Body of pancreas (tissue), 4 donors: ENCODE measurements around the gene SERPINB11. TPM values are rescaled to one million over a fixed set of nuclear protein-coding genes. Genes with fewer than 3 reads are reported as not detected.

Experiments used
- ATAC-seq: fragments of 150-250 bp; one replicate; pipeline ENCODE4 v1.9.1; 2016
- DNase-seq, 4 donors: peaks; one replicate each; pipeline ENCODE4 v3.0.0-alpha.2; 2019
- H3K27ac ChIP-seq, 4 donors: fragments of 200-600 bp; sonication (generic); 1 replicate in 3 of 4; 2 replicates in 1 of 4; pipeline versions ENCODE4 v1.5.1 to v1.6.1; 2016 to 2019; ENCODE audit warnings: mild to moderate bottlenecking in 1 of 4, mixed read lengths in 1 of 4, moderate library complexity in 1 of 4
- H3K27me3 ChIP-seq, 2 donors: fragments of 200-600 bp; sonication (generic); one replicate each; pipeline ENCODE4 v1.6.0; 2016; ENCODE audit warnings: mild to moderate bottlenecking in 1 of 2
- H3K36me3 ChIP-seq, 2 donors: fragments of 200-600 bp; sonication (generic); replicated peaks in 1 of 2; 2 replicates each; pipeline ENCODE4 v1.5.1; 2016; ENCODE audit warnings: low read depth in 2 of 2; ENCODE audit not compliant: insufficient read depth in 1 of 2
- H3K4me1 ChIP-seq: fragments of 200-600 bp; sonication (generic); one replicate; pipeline ENCODE4 v1.6.0; 2016
- H3K4me3 ChIP-seq, 2 donors: fragments of 200-600 bp; sonication (generic); 1 replicate in 1 of 2; 2 replicates in 1 of 2; pipeline ENCODE4 v1.5.1; 2016 to 2019
- H3K9me3 ChIP-seq, 3 donors: fragments of 200-600 bp; sonication (generic); 1 replicate in 2 of 3; 2 replicates in 1 of 3; pipeline ENCODE4 v1.5.1; 2016
- POLR2A ChIP-seq, 3 donors: fragments of 450-650 bp; IDR thresholded peaks; one replicate each; pipeline ENCODE4 v1.6.1; 2016; ENCODE audit warnings: antibody characterized with exemption in 3 of 3, mild to moderate bottlenecking in 2 of 3
- WGBS, 2 donors: methylation state at CpG; one replicate each; pipeline ENCODE4 v1.1.5; 2017; 5-methylcytosine and 5-hydroxymethylcytosine counted together
- intact Hi-C: fragments of 100-400 bp; cut with DNase I; formaldehyde crosslinking; loops from one replicate; pipeline ENCODE4 v1.15.1; 2023
- total RNA-seq, 2 donors: library from RNA; depleted of rRNA; stranded (reverse); fragments of >200 nt; gene quantifications; one replicate each; pipeline ENCODE4 v1.1.0, GENCODE V29; 2016
- TF ChIP-seq, protein P1 (sequence below), 7 experiments: fragments of 450-650 bp in 4 of 7; fragments of 200-600 bp in 3 of 7; sonication (generic) in 3 of 7; IDR thresholded peaks; one replicate each; pipeline ENCODE4 v1.5.1; 2016 to 2019; ENCODE audit warnings: antibody characterized with exemption in 7 of 7

Gene SERPINB11
- total RNA-seq, 2 donors from 2014 or later, result not detected

GRCh38 chr18:63683890-63684289 lies 18.9 kb upstream of the SERPINB11 start:
- H3K27me3 ChIP-seq, result no peaks in the 10 kb centered on the region
- no peaks in the 10 kb centered on the region for H3K36me3 ChIP-seq
- H3K27ac ChIP-seq, result no peak overlapping the region
- WGBS, 2 donors, result 61 to 65% methylated on average over 5 of the region's 5 CpGs
- TF ChIP-seq, protein P1, sequence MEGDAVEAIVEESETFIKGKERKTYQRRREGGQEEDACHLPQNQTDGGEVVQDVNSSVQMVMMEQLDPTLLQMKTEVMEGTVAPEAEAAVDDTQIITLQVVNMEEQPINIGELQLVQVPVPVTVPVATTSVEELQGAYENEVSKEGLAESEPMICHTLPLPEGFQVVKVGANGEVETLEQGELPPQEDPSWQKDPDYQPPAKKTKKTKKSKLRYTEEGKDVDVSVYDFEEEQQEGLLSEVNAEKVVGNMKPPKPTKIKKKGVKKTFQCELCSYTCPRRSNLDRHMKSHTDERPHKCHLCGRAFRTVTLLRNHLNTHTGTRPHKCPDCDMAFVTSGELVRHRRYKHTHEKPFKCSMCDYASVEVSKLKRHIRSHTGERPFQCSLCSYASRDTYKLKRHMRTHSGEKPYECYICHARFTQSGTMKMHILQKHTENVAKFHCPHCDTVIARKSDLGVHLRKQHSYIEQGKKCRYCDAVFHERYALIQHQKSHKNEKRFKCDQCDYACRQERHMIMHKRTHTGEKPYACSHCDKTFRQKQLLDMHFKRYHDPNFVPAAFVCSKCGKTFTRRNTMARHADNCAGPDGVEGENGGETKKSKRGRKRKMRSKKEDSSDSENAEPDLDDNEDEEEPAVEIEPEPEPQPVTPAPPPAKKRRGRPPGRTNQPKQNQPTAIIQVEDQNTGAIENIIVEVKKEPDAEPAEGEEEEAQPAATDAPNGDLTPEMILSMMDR (IDR thresholded peaks at IDR 0.05), result no peak
- TF ChIP-seq POLR2A (IDR thresholded peaks at IDR 0.05), result no peak
- DNase-seq (no peak), ATAC-seq (no peak)
- no peak overlapping the region for H3K4me3 ChIP-seq
- H3K4me1 ChIP-seq, result peaks cover 19% of the 10 kb centered on the region
- no peaks in the 10 kb centered on the region for H3K9me3 ChIP-seq
- intact Hi-C loops, result no loop called here

DNA sequence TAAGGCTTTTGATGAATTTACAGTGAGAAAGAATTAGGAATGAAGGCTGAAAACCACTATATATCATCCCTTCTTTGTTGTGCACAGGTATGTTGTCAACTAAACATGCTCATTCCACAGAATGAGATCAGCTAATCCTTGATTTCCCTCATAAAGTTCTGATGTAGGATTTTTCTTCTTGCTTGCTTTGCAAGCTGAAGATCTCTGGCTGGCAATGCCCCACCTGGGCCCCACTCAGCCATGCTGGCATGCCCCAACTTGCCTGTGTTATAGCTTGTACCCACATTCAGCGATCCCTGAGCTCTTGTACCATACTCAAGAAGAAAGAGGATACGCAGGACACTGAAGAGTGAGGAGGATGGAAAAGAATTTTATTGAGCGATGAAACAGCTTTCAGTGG lies 18.0 kb upstream of the SERPINB11 start:
- Histone ChIP-seq H3K27ac (no peak overlapping the region), H3K4me1 (peaks cover 19% of the 10 kb centered on the region), H3K36me3 (no peaks in the 10 kb centered on the region), H3K9me3 (no peaks in the 10 kb centered on the region), H3K27me3 (no peaks in the 10 kb centered on the region), H3K4me3 (no peak overlapping the region)
- intact Hi-C loops, result no loop called here
- ATAC-seq (no peak), DNase-seq (no peak)
- TF ChIP-seq POLR2A (IDR thresholded peaks at IDR 0.05), result no peak
- TF ChIP-seq, protein P1 (IDR thresholded peaks at IDR 0.05), result no peak
- 91 to 97% methylated on average over 3 of the region's 3 CpGs for WGBS, 2 donors

- 41% methylated on average over 2 of the region's 2 CpGs for WGBS, 2 donors
- Histone ChIP-seq H3K36me3 (no peaks in the 10 kb centered on the region), H3K4me1 (peaks cover 11% of the 10 kb centered on the region), H3K27me3 (no peaks in the 10 kb centered on the region), H3K9me3 (no peaks in the 10 kb centered on the region), H3K27ac (no peak overlapping the region), H3K4me3 (no peak overlapping the region)
- DNase-seq (no peak), ATAC-seq (no peak)
- no peak for TF ChIP-seq POLR2A (IDR thresholded peaks at IDR 0.05)
- TF ChIP-seq, protein P1 (IDR thresholded peaks at IDR 0.05), result no peak
- intact Hi-C loops, result no loop called here
Observed at GRCh38 chr18:63686871-63687270, 15.9 kb upstream of the SERPINB11 start.

- Histone ChIP-seq H3K4me1 (no peaks in the 10 kb centered on the region), H3K27ac (no peak overlapping the region), H3K36me3 (no peaks in the 10 kb centered on the region), H3K9me3 (no peaks in the 10 kb centered on the region), H3K27me3 (no peaks in the 10 kb centered on the region), H3K4me3 (no peak overlapping the region)
- WGBS, 2 donors, result 35 to 53% methylated on average over 2 of the region's 2 CpGs
- DNase-seq (no peak), ATAC-seq (no peak)
- TF ChIP-seq POLR2A (IDR thresholded peaks at IDR 0.05), result no peak
- TF ChIP-seq, protein P1 (IDR thresholded peaks at IDR 0.05), result no peak
- intact Hi-C loops, result no loop called here
Observed at GRCh38 chr18:63689064-63689463, 13.7 kb upstream of the SERPINB11 start.

DNA sequence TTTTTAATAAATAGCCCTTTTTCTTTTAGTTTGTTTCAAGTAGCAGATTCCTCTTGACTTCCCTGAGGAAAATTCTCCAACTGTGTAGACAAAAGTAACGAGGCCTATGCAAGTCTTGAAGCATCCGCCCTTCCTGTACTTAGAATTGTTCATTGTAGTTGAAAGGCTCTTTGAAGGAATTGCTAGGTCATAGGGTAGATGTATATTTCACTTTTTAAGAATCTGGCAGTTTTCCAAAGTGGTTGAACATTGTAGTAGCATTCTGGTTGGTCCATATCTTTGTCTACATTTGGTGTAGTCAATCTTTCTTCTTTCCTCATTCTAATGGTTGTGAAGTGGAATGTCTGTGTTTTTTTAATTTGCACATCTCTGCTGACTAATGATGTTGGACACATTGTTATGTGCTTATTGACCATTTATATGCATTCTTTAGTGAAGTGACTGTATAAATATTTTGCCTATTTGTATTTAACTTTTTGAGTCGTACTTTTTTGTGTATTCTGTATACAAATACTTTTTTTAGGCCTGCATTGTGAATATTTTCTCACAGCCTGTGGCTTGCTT lies 5.6 kb upstream of the SERPINB11 start:
- WGBS, 2 donors, result 59% methylated on average over 3 of the region's 3 CpGs
- Histone ChIP-seq H3K27ac (no peak overlapping the region), H3K9me3 (no peaks in the 10 kb centered on the region), H3K27me3 (no peaks in the 10 kb centered on the region), H3K36me3 (no peaks in the 10 kb centered on the region), H3K4me1 (no peaks in the 10 kb centered on the region), H3K4me3 (no peak overlapping the region)
- DNase-seq (no peak), ATAC-seq (no peak)
- TF ChIP-seq POLR2A (IDR thresholded peaks at IDR 0.05), result no peak
- TF ChIP-seq, protein P1 (IDR thresholded peaks at IDR 0.05), result no peak
- intact Hi-C loops, result no loop called here
